ENCODE results near the gene ZMYND8.

DNA sequence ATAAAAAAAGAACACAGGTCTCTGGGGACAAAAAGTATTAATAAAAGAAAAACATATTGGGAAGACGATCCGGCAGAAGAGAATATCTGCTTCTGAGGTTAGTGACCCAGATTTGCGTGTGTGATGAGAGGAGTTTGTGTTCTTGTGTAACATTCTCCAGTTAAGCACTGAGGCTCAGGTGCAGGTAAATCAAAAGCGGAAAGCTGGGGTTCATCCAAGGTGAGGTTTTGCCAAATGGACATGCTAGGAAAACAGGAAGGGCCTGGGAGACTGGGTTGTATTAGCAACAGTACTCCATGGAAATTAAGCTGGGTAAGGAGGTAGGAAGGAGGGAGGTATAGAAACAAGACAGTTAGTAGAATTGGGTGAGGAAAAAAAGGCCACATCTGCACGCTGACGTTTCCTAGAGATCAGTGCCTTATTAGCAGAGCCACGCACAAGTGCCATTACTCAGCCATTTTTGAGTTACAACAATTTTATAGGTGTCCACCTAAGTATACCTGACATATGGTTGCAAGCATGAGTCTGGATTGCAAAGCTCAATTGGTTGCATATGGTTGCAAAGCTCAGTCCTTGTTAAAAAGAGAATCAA, 139.6 kb downstream of the ZMYND8 start:
- no peak for TF ChIP-seq POLR2A (IDR thresholded peaks at IDR 0.05)
- TF ChIP-seq, protein P1, sequence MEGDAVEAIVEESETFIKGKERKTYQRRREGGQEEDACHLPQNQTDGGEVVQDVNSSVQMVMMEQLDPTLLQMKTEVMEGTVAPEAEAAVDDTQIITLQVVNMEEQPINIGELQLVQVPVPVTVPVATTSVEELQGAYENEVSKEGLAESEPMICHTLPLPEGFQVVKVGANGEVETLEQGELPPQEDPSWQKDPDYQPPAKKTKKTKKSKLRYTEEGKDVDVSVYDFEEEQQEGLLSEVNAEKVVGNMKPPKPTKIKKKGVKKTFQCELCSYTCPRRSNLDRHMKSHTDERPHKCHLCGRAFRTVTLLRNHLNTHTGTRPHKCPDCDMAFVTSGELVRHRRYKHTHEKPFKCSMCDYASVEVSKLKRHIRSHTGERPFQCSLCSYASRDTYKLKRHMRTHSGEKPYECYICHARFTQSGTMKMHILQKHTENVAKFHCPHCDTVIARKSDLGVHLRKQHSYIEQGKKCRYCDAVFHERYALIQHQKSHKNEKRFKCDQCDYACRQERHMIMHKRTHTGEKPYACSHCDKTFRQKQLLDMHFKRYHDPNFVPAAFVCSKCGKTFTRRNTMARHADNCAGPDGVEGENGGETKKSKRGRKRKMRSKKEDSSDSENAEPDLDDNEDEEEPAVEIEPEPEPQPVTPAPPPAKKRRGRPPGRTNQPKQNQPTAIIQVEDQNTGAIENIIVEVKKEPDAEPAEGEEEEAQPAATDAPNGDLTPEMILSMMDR (IDR thresholded peaks at IDR 0.05) = no peak

Data from thyroid gland (tissue), 4 donors.